Renal cortical epithelial cell (primary cell): Measurements from ENCODE around the gene TXNRD3. TPM values are rescaled to one million over a fixed set of nuclear protein-coding genes. Genes with fewer than 3 reads are reported as not detected.
"Not testable (repeated sequence)": the region's sequence is repeated elsewhere in the genome, so short reads cannot be mapped to it uniquely, and the experiment has no call there.

Source experiments
- DNase-seq: peaks from one replicate; pipeline ENCODE4 v3.0.0-alpha.2; 2011; ENCODE audit warnings: low read depth
- total RNA-seq: library from RNA; depleted of rRNA; stranded (reverse); fragments of >200 nt; gene quantifications from 2 replicates; pipeline ENCODE4 v1.2.3, GENCODE V29; 2014

The TXNRD3 gene
- total RNA-seq, 1 donor from 2014 or later = 9.5 TPM

DNA sequence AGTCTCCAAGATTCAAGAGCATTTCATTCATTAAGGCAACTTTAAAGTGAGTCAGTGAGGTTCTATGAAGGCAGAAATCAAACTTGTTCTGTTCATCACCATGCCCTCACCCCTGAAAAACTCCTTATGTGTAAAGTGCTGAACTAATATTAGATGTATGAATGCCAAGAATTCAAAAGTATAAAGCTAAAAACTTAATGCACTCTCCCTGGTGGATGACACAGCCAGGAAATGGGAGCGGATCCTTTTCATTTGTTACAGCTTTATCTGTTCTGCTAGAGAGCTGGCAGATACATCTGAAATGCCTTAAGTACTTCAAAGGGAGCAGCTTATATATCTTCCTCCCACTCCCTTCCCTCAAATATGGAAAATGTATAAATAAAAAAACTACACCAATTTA lies 8.2 kb downstream of the TXNRD3 start:
- no peak for DNase-seq

DNA sequence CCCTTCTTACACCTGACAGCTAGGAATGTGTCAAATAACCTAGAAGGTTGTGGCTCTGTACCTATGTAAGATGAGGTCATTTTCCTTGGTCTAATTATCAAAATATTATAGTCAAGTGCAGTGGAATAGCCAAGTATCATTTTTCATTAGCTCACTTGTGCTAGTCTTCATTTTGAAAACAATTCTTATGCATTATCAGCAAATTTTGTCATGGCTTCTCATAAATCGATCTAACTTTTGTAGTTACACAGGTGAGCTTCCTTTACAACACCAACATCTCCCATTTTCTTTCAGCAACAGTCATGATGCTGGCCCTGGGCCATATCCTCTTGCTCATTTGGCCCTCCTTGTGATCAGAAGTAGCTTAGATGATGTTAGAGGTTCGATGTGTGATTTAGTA lies 10.3 kb downstream of the TXNRD3 start:
- no peak for DNase-seq

GRCh38 chr3:126638790-126639189 lies 16.1 kb downstream of the TXNRD3 start:
- DNase-seq = no peak

GRCh38 chr3:126636436-126636835 lies 18.5 kb downstream of the TXNRD3 start:
- DNase-seq = no peak

- no peak for DNase-seq
Measured at GRCh38 chr3:126634803-126635202, 20.1 kb downstream of the TXNRD3 start.

- no peak for DNase-seq
Measured at GRCh38 chr3:126630020-126630419, 24.9 kb downstream of the TXNRD3 start.

DNA sequence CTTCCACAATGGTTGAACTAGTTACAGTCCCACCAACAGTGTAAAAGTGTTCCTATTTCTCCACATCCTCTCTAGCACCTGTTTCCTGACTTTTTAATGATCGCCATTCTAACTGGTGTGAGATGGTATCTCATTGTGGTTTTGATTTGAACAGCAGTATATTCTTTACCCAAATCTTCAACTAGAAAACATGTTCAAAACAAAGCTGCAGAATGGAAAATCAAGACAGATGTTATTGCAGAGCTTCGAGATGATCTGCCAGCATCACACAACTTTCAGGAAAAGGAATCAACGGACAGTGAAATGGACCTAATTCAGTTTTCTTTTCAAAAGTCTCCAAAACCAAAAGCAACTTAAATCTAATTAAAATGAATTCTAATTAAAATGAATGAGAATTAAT lies 29.2 kb downstream of the TXNRD3 start:
- DNase-seq = not testable (repeated sequence)

- DNase-seq = no peak
Measured at GRCh38 chr3:126622694-126623093, 32.2 kb downstream of the TXNRD3 start.

GRCh38 chr3:126621627-126622345 lies 33.1 kb downstream of the TXNRD3 start:
- peak; percentile 23 for DNase-seq

GRCh38 chr3:126621171-126621570 lies 33.8 kb downstream of the TXNRD3 start:
- peak; percentile 22 for DNase-seq

GRCh38 chr3:126620738-126621137 lies 34.2 kb downstream of the TXNRD3 start:
- DNase-seq = no peak

GRCh38 chr3:126618760-126619159 lies 36.2 kb downstream of the TXNRD3 start:
- DNase-seq = no peak

DNA sequence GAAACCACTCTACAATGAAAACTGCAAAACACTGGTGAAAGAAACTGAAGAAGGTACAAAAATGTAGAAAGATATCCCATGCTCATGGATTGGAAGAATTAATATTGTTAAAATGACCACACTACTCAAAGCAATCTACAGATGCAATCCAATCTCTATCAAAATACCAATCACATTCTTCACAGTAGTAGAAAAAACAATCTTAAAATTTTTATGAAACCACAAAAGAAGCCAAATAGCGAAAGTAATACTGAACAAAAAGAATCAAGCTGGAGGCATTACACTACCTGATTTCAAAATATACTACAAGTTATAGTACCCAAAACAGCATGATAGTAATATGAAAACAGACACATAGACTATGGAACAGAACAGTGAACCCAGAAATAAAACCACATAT lies 36.9 kb downstream of the TXNRD3 start:
- no peak for DNase-seq

DNA sequence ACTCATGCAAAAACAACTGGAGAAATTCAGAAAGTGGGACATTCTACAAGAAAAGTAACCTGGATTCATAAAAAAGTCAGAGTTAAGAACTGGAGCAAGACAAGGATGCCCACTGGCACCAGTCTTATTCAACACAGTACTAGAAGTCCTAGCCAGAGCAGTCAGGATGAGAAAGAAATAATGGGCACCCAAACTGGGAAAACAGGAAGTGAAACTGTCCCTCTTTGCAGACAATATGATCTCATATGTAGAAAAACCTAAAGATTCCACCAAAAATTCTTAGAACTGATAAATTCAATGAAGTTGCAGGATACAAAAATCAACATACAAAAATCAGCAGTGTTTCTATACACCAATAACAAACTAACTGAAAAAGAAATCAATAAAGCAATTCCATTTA lies 37.4 kb downstream of the TXNRD3 start:
- DNase-seq = no peak

- no peak for DNase-seq
Measured at GRCh38 chr3:126616931-126617330, 38.0 kb downstream of the TXNRD3 start.

- no peak for DNase-seq
Measured at GRCh38 chr3:126613479-126614188, 41.3 kb downstream of the TXNRD3 start.

- DNase-seq = no peak
Measured at GRCh38 chr3:126612479-126613205, 42.3 kb downstream of the TXNRD3 start.

DNA sequence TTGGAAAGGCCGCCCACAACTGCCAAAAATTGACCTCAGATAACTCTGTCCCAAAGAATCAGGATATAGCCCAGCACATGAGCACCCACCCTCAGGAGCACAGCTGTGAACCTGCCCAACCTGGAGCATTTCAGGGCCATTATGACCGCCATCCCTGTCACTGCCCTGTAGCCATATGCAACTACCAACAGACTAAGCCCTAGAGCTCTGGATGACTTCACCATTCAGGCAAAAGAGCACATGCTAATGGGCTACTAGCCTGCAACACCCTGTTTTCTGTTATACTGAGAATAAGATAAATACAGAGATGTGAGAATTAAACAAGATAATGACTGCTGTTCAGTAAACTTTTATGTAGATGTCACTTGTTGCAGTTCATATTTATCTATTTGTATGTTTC lies 45.0 kb downstream of the TXNRD3 start:
- no peak for DNase-seq

GRCh38 chr3:126607214-126607908 lies 47.6 kb downstream of the TXNRD3 start:
- peak; percentile 64 for DNase-seq

GRCh38 chr3:126606001-126606400 lies 48.9 kb downstream of the TXNRD3 start:
- DNase-seq = no peak

DNA sequence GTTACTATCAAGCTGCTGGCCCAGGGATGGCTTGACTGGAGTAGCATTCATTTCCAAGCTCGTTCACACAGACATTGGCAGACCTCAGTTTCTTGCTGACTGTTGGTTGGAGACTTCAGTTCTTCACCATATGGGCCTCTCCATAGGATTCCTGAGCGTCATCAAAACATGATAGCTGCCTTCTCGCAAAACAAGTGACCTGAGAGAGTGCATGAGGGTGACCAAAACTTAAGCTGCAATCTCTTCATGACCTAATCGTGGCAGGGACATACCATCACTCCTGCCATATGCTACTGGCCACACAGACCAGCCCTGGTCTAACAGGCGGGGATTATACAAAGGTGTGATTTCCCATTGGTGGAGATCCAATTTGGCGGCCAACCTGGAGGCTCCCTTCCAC lies 50.2 kb downstream of the TXNRD3 start:
- DNase-seq = no peak

DNA sequence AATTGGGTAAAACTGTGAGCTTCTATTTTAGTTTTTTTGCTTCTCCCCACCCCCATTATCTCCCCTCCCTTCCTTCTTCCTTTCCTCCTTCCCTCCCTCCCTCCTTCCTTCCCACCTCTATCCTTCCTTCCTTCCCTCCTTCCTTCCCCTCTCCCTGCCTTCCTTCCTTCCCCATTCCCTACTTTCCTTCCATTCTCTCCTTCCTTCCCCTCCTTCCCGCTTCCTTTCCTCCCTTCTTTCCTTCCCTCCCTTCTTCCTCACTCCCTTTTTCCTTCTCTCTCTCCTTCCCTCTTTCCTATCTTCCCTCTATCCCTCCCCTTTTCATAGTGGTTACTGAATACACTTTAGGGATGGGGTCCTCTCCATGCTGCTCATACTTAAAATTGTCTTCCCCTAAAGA lies 55.8 kb downstream of the TXNRD3 start:
- DNase-seq = no peak
